ENCODE data around the gene NOL6.
A peak's percentile ranks its signal among the peaks of the same experiment; 100 is the strongest.
"Not testable (repeated sequence)": the region's sequence is repeated elsewhere in the genome, so short reads cannot be mapped to it uniquely, and the experiment has no call there.

The NOL6 gene

DNA sequence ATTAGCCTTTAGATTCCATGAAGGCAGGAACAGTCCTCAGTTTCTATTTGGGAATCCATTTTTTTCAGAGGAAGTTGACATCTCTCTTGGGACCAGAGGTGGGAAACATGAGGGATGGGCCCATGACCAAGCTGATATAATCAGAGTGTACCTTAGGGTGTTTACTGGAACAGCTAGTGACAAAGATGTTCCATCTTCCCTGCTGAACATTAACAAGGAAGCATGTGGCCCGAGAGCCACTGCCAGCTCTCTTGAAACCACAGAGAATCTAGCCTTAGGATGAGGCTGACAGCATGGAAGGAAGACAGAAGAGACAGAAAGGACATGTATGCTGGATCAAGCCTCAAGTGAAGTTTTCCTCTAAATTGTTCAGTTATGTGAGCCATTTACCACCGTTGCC lies 42.3 kb downstream of the NOL6 start:
- DNase-seq (ENCODE audit: low spot score) = no peak

DNA sequence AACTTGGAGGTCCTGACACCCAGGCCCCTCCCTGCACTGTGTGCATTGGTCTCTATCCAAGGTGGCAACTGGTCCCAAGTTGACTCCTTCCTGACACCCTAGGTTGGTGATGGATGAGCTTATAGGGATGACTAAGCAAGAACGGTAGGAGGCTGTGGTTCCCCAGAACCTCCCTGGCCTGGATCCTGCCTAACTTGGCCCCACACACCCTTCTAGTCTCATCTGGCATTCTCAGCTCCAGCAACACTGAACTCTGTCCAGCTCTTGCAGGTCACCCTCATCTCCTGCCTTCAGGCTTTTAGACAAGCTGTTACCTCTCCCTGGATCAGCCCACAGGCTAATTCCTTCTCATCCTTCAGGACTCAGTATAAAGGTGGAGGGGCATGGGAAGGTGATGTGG lies 42.8 kb downstream of the NOL6 start:
- no peak for DNase-seq (ENCODE audit: low spot score)

DNA sequence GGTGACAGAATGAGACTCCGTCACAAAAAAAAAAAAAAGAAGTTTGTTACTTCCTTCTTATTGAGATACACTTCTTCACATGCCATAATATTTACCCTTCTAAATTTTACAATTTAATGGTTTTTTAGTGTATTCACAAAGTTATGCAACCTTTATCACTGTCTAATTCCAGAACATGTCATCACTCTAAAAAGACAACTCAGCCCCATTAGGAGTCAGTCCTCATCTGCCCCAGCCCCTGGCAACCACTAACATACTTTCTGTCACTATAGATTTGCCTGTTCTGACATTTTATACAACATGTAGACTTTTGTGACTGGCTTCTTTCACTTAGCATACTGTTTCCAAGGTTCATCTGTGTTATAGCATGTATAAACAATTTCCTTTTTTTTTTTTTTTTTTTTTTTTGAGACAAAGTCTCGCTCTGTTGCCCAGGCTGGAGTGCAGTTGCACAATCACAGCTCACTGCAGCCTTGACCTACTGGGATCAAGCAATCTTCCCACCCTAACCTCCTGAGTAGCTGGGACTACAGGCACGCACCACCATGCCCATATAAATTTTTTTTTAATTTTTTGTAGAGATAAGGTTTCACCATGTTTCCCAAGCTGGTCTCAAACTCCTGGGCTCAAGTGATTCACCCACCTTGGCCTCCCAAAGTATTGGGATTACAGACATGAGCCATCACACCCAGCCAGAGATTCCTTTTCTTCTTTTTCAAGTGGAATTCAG lies 44.3 kb downstream of the NOL6 start:
- DNase-seq (ENCODE audit: low spot score) = no peak

DNA sequence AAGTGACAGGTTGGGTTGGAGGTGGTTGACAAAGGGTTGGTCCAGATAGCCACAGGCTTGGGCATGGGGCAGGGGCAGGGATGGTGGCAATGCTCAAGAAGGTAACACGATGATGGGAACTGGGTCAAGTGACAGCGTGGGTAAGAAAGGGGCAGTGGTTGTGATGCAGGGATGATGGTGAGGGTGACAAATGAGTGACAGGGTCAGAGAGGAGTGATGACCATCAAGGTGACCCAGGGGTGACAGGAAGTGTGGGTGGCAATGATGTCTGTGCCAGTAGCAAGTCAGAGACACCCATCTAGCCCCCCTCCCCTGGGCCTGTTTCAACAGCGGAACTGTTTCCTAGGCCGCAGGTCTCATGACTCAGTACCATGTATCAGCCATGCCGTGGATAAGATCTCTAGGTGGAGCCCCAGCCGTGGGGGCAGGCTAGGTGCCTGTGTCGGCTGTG lies 46.9 kb downstream of the NOL6 start:
- no peak for DNase-seq (ENCODE audit: low spot score)

DNA sequence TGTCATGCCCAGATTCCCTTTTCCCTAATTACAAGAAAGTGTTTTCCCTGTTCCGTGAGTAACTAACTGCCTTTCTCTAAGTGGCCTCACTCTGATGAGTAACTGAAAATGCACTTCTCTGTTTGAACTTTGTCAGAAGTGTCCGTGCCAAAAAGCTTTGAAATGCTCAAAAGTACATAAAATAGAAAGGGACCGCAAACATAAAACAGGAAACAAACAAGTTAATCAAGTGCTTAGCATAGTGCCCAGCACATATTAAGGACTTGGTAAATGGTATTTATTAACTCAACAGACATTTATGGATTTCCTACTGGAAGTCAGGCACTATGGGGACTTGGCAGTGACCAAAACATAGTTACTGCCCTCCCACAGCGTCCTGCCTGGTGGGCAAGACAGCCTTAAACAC lies 48.6 kb downstream of the NOL6 start:
- DNase-seq (ENCODE audit: low spot score) = no peak

DNA sequence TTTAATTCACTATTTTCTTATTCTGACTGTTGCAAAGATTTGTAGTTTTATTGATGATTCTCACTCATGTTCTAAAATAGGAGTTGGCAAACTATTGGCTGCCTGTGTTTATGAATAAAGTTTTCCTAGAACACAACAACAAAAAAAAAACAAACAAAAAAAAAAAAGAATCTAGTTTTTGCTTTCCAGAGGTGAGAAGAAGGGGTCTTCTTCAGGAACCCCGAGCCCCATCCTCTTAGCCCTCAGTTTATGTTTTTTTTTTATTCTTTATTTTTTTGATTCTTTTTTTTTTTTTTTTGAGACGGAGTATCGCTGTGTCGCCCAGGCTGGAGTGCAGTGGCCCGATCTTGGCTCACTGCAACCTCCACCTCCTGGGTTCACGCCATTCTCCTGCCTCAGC lies 49.2 kb downstream of the NOL6 start:
- not testable (repeated sequence) for DNase-seq (ENCODE audit: low spot score)

DNA sequence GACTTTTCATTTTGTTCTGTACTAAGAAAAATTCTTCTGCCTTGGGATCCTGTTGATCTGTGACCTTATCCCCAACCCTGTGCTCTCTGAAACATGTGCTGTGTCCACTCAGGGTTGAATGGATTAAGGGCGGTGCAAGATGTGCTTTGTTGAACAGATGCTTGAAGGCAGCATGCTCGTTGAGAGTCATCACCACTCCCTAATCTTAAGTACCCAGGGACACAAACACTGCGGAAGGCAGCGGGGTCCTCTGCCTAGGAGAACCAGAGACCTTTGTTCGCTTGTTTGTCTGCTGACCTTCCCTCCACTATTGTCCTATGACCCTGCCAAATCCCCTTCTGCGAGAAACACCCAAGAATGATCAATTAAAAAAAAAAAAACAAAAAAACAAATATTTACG lies 49.7 kb downstream of the NOL6 start:
- not testable (repeated sequence) for DNase-seq (ENCODE audit: low spot score)

DNA sequence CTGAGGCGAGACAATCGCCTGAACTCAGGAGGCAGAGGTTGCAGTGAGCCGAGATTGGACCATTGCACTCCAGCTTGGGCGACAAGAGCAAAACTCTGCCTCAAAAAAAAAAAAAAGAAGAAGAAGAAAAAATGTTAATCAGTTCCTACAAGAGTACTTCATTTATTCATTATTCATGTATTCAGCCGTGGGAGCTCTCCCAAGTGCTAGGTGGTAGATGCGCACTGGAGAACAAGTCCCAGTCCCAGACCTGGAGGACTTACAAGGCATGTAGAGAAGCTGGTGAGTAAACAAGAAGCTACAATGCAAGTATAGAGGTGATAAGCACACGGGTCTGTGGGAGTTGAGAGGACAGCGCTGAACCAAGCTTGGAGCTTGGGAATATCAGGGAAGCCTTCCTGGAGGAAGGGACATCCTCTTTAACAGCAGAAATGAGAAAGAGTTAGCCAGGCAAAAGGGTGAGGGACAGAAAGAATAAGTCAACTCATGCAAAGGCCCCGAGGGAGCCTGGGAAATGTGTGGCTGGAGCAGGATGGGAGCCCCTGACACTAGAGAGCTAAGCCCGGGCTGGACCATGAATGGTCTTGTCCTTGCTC lies 53.9 kb downstream of the NOL6 start:
- no peak for DNase-seq (ENCODE audit: low spot score)

DNA sequence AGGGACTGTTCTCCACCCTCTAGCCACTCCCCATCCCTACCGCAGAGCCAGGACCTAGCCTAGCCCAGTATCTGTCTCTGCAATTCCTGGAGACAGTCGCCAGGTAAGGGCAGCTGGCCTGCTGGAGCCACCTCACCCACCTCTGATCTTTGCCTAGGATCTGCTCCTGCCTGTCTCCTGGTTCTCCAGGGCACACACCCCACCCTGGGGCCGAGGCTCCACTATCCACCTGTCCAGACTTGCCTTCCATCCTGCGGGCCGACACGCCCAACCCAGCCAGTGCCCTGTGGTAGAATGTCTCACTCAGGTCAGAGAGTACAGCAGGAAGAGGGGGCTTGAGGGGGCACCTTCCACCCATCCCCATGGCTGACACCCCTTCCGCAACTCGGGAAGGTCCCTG lies 55.6 kb downstream of the NOL6 start:
- no peak for DNase-seq (ENCODE audit: low spot score)

DNA sequence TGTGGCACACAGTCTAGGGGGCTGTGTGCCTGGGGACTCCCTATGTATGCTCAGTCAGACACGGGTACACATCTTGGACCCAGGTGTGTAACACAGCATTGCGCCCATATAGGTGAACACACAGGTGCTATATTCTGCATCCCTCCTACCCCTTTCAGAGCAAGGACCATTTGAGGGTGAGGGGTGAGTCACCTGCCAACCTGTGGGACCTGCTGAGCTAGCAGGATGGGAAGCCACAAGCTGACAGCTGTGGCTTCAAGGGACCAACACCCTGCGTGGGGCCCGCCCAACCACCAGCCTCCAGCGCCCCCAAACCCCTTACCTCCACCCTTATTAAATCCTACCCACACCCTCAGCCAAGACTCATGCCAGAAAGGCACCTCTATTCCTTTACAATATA lies 56.7 kb downstream of the NOL6 start:
- no peak for DNase-seq (ENCODE audit: low spot score)

DNA sequence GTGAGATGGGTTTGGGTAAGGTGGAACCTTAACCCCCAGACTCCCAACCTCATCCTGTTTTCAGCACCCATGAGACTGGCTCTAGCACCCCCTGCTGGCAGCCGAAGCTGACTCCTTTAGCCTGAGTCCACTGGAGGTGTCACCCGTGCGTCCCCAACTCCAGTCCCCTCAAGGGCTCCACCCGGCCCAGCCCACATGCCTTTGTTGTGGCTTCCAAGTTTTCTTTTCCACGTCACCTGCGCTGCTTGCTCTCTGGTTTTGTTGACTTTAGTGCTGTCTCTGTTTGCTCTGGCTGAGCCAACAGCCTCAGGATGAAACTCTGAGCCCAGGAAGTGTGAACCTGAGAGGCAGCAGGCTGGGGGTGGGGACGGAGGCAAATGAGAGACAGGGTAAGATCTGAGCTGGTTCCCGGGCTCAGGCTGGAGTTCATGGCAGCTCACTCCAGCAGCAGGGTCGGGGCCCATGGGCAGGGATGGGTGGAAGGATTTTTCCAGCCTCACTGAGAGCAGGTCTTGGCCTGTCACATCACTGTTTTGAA lies 58.2 kb downstream of the NOL6 start:
- peak; percentile 63 for DNase-seq (ENCODE audit: low spot score)

DNA sequence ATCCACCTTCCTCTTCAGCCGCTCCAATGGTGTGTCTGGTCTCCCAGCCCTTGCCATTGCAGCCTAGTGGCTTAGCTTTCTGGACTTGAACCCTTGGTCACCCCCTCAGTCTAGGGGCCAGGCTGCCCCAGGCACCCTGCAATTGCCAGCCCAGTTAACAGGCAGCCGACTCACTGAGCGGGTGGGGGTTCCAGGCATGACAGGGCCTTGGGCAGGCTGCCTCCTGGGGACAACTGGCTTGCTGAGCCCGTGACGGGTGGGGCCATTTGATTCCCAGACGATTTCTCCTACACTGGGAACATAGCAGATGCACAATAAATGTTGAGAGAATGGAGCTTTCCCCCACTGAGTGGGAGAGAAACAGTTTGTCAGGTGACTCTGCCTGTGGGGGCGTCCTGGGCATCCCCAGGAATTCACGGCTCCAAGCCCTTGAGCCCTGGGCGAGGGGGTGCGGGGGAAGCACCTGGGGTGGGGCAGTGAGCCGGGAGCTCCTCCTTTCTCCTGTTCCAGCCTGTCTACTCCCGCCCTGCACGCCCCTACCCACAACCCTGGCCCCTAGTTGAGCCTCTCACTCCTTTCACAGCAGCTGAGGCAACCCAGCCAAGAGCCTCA lies 58.7 kb downstream of the NOL6 start:
- no peak for DNase-seq (ENCODE audit: low spot score)

DNA sequence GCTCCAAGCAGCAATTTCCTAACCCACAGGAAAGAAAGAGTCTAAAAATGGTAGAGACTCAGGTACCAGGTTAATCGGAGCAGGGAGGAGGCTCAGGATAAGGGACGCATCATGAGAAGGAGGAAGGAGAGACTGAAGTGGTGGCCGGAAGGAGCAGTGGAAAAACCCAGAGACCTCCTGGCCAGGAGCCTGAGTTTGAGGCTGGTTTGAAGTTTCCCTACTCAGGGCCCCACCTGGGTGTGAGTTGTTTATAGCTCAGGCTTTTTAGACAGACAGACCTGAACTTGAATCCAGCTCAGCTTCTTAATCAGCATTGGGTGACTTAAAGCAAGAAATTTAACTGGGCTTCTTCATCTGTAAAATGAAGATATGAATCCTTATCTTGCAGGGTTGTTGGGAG lies 59.5 kb downstream of the NOL6 start:
- no peak for DNase-seq (ENCODE audit: low spot score)

Measured in D341Med (cell line).